ENCODE results near the gene TAS2R31.

DNA sequence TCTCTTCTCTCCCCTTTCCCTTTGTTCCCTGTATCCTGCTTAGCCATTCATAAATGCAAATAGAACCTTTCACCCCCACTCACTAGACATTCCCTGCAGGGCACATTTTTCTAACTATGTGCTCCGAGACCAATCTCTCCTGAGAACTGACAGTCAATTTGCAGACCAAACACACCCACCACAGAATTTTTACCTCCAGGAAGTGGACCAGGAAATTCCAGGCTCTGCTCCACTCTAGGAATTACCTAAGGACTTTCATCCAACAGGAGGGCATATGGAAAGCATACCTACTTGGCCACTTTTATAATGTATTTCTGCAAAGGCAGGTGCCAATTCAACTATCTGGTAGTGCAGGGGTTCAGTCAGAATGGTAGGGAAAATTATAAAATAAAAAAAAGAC, 39.8 kb upstream of the TAS2R31 start:
- TF ChIP-seq, protein P1, sequence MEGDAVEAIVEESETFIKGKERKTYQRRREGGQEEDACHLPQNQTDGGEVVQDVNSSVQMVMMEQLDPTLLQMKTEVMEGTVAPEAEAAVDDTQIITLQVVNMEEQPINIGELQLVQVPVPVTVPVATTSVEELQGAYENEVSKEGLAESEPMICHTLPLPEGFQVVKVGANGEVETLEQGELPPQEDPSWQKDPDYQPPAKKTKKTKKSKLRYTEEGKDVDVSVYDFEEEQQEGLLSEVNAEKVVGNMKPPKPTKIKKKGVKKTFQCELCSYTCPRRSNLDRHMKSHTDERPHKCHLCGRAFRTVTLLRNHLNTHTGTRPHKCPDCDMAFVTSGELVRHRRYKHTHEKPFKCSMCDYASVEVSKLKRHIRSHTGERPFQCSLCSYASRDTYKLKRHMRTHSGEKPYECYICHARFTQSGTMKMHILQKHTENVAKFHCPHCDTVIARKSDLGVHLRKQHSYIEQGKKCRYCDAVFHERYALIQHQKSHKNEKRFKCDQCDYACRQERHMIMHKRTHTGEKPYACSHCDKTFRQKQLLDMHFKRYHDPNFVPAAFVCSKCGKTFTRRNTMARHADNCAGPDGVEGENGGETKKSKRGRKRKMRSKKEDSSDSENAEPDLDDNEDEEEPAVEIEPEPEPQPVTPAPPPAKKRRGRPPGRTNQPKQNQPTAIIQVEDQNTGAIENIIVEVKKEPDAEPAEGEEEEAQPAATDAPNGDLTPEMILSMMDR (IDR thresholded peaks at IDR 0.05), result no peak
- TF ChIP-seq POLR2A (IDR thresholded peaks at IDR 0.05) (no peak), POLR2AphosphoS5 (IDR thresholded peaks at IDR 0.05) (no peak), EP300 (IDR thresholded peaks at IDR 0.05) (no peak)
